GM12878 (cell line): ENCODE measurements around the gene SLC31A2. TPM values are rescaled to one million over a fixed set of nuclear protein-coding genes. Genes with fewer than 3 reads are reported as not detected.

ENCODE experiments used
- ATAC-seq: fragments of 200-7000 bp; cut with Tn5 transposase; 3 replicates; pipeline ENCODE4 v1.9.1; 2020; ENCODE audit warnings: mild to moderate bottlenecking, moderate library complexity
- BruUV-seq: library from RNA; stranded (reverse); fragments of 400-500 nt; replicated peaks from 2 replicates; lab custom pipeline; 2021; lab: Mats Ljungman, UMichigan
- CTCF ChIA-PET: fragments of 300-600 bp; sonication (Branson Sonifier 250); formaldehyde crosslinking; extraction: SDS; loops from one replicate; lab custom pipeline; 2021; ENCODE audit warnings: inconsistent platforms; lab: Yijun Ruan, JAX
- POLR2A ChIA-PET: fragments of 350-600 bp; formaldehyde crosslinking; extraction: SDS; loops from one replicate; lab custom pipeline; 2021; ENCODE audit warnings: inconsistent platforms; lab: Charles Lee
- RAD21 ChIA-PET: fragments of 300-600 bp; sonication (Branson Sonifier 250); formaldehyde crosslinking; loops from one replicate; lab custom pipeline; 2023; ENCODE audit warnings: antibody characterized with exemption; ENCODE audit not compliant: unreplicated experiment; lab: Charles Lee
- SMC1A ChIA-PET: fragments of 300-600 bp; sonication (Branson Sonifier 250); formaldehyde crosslinking; loops from one replicate; lab custom pipeline; 2023; ENCODE audit not compliant: unreplicated experiment, uncharacterized antibody; lab: Charles Lee
- DNase-seq: peaks from one replicate; pipeline ENCODE4 v3.0.0-alpha.2; 2011; ENCODE audit warnings: low read depth, low spot score
- FAIRE-seq: peaks from 3 replicates; lab custom pipeline; 2011; peaks lifted over from hg19 to GRCh38; lab: Jason Lieb, UNC
- H2AFZ ChIP-seq: 2 replicates; pipeline ENCODE4 v1.6.0; 2011; ENCODE audit warnings: low read depth, low read length, control low read depth; ENCODE audit not compliant: control insufficient read depth
- H3K27ac ChIP-seq: 2 replicates; pipeline ENCODE4 v1.5.1; 2011; ENCODE audit warnings: control low read depth; ENCODE audit not compliant: control insufficient read depth, insufficient read depth
- H3K27me3 ChIP-seq, 2 experiments: replicated peaks in 1 of 2; 2 replicates each; pipeline versions ENCODE4 v1.6.0 to v1.6.1; 2011; ENCODE audit warnings: low read length in 1 of 2; ENCODE audit not compliant: control insufficient read depth in 2 of 2, insufficient read depth in 2 of 2
- H3K36me3 ChIP-seq, 2 experiments: 2 replicates each; pipeline ENCODE4 v1.5.1; 2011; ENCODE audit warnings: low read length in 1 of 2; ENCODE audit not compliant: control insufficient read depth in 2 of 2, insufficient read depth in 2 of 2
- H3K4me1 ChIP-seq: 2 replicates; pipeline ENCODE4 v1.6.1; 2011; ENCODE audit warnings: mild to moderate bottlenecking, low read length, moderate library complexity, mixed read lengths; ENCODE audit not compliant: control insufficient read depth, insufficient read depth
- H3K4me2 ChIP-seq: 2 replicates; pipeline ENCODE4 v1.6.0; 2011; ENCODE audit warnings: control low read depth; ENCODE audit not compliant: control insufficient read depth, insufficient read depth
- H3K4me3 ChIP-seq: fragments of 200-600 bp; sonication (generic); 2 replicates; pipeline ENCODE4 v1.5.1; 2016
- H3K79me2 ChIP-seq: 2 replicates; pipeline ENCODE4 v1.6.0; 2011; ENCODE audit warnings: low read length; ENCODE audit not compliant: control insufficient read depth, insufficient read depth
- H3K9ac ChIP-seq: 2 replicates; pipeline ENCODE4 v1.8.0; 2011; ENCODE audit warnings: low read length, control low read depth, mixed read lengths; ENCODE audit not compliant: control insufficient read depth, insufficient read depth
- H3K9me3 ChIP-seq: replicated peaks from 3 replicates; pipeline ENCODE4 v1.5.1; 2011; ENCODE audit warnings: mild to moderate bottlenecking, low read length; ENCODE audit not compliant: control insufficient read depth, insufficient read depth
- H4K20me1 ChIP-seq: 2 replicates; pipeline ENCODE4 v1.6.0; 2011; ENCODE audit not compliant: control insufficient read depth, insufficient read depth
- BHLHE40 ChIP-seq, 2 experiments: fragments of 450-650 bp in 1 of 2; IDR thresholded peaks; 2 replicates each; pipeline ENCODE4 v1.6.1; 2011 to 2017; ENCODE audit warnings: low read depth in 2 of 2, borderline replicate concordance in 1 of 2, improper control_type of control experiment in 1 of 2, low read length in 1 of 2, mild to moderate bottlenecking in 1 of 2
- CBX5 ChIP-seq: sonication (generic); IDR thresholded peaks from 2 replicates; pipeline ENCODE4 v1.6.1; 2016; ENCODE audit warnings: low read depth, moderate library complexity, mild to moderate bottlenecking, inconsistent platforms
- CEBPB ChIP-seq, 2 experiments: fragments of 150-350 bp in 1 of 2; IDR thresholded peaks; 2 replicates each; pipeline ENCODE4 v1.6.1; 2012 to 2014; ENCODE audit warnings: low read depth in 2 of 2, low read length in 2 of 2, borderline replicate concordance in 1 of 2, inconsistent platforms in 1 of 2
- E4F1 ChIP-seq: fragments of 450-650 bp; IDR thresholded peaks from 2 replicates; pipeline ENCODE4 v1.6.1; 2018; ENCODE audit warnings: borderline replicate concordance, mild to moderate bottlenecking; ENCODE audit not compliant: partially characterized antibody
- HDAC2 ChIP-seq: fragments of 200-600 bp; sonication (generic); IDR thresholded peaks from 2 replicates; pipeline ENCODE4 v1.6.1; 2017
- MYB ChIP-seq: fragments of 150-350 bp; IDR thresholded peaks from 2 replicates; pipeline ENCODE4 v1.6.1; 2014; ENCODE audit warnings: mild to moderate bottlenecking, low read depth, low read length, borderline replicate concordance
- PAX5 ChIP-seq: IDR thresholded peaks from 2 replicates; pipeline ENCODE4 v1.6.1; 2011; ENCODE audit warnings: low read depth, low read length, borderline replicate concordance
- PAX8 ChIP-seq: fragments of 450-650 bp; IDR thresholded peaks from 2 replicates; pipeline ENCODE4 v1.6.1; 2017; ENCODE audit warnings: mild to moderate bottlenecking, moderate library complexity
- SIN3A ChIP-seq: IDR thresholded peaks from 2 replicates; pipeline ENCODE4 v1.6.1; 2012; ENCODE audit warnings: low read depth, low read length, improper control_type of control experiment
- SP1 ChIP-seq: IDR thresholded peaks from one replicate; pipeline ENCODE4 v1.6.1; 2011; ENCODE audit warnings: low read depth, low read length
- ZNF384 ChIP-seq: IDR thresholded peaks from 2 replicates; pipeline ENCODE4 v1.6.1; 2012; ENCODE audit warnings: low read depth, mild to moderate bottlenecking, low read length, improper control_type of control experiment, borderline replicate concordance
- WGBS: methylation state at CpG from one replicate; pipeline ENCODE4 v1.1.6; 2016; ENCODE audit warnings: low lambda C conversion rate; ENCODE audit not compliant: insufficient replicate concordance, insufficient coverage; ENCODE audit errors: missing lambda C conversion rate; 5-methylcytosine and 5-hydroxymethylcytosine counted together
- in situ Hi-C: fragments of 300-500 bp; cut with MboI; formaldehyde crosslinking; loops from 9 replicates; pipeline ENCODE4 v1.14.3; 2018; ENCODE audit warnings: mixed read lengths
- intact Hi-C: fragments of 100-400 bp; cut with micrococcal nuclease; formaldehyde crosslinking; loops from one replicate; pipeline ENCODE4 v1.14.2; 2022; ENCODE audit not compliant: unreplicated experiment
- polyA plus RNA-seq, 11 experiments: library from polyadenylated mRNA; depleted of rRNA in 4 of 11; unstranded in 6 of 11; stranded (reverse) in 5 of 11; fragments of >200 nt; fragmentation: Nextera tagmentation in 4 of 11; fragmentation: Illumina TruSeq in 1 of 11; extraction: Ambion mirVana in 4 of 11; extraction: Trizol in 1 of 11; gene quantifications; 1 replicate in 1 of 11; 2 replicates in 10 of 11; pipeline versions ENCODE4 v1.2.1 to v1.2.3, GENCODE V29; 2011 to 2016; ENCODE audit warnings: inconsistent platforms in 2 of 11, missing spikeins in 2 of 11, low read depth in 1 of 11
- total RNA-seq, 4 experiments: library from RNA; depleted of rRNA in 3 of 4; stranded (reverse); fragments of >200 nt in 3 of 4; fragmentation: Illumina TruSeq in 1 of 4; extraction: Trizol in 1 of 4; gene quantifications; 2 replicates each; pipeline versions ENCODE4 v1.2.1 to v1.2.3, GENCODE V29; 2013 to 2021

Gene SLC31A2
- total and polyA plus RNA-seq, 10 of the 15 experiments (the other 5 are each of a cell fraction or from before 2014, with no cell fraction given), result 0.09 to 1.9 (median 0.93) TPM

GRCh38 chr9:113168809-113169208 is 18.0 kb downstream of the SLC31A2 start:
- Histone ChIP-seq H3K9ac (no peak overlapping the region), H3K27ac (no peak overlapping the region), H3K4me1 (no peaks in the 10 kb centered on the region), H3K4me2 (no peak overlapping the region), H3K27me3 (no peaks in the 10 kb centered on the region), H3K36me3 (peaks cover 41 to 72% of the 10 kb centered on the region in 2 experiments), H3K4me3 (no peak overlapping the region), H4K20me1 (no peaks in the 10 kb centered on the region), H3K9me3 (no peaks in the 10 kb centered on the region), H3K79me2 (no peaks in the 10 kb centered on the region), H2AFZ (no peak overlapping the region)
- FAIRE-seq (no peak), DNase-seq (no peak), ATAC-seq (no peak)
- in situ Hi-C loops (no loop called here), intact Hi-C loops (loop anchor here (10.0 kb wide), 1 partner anchor 1734 kb away; no protein-coding TSS in a partner anchor)
- ChIA-PET POLR2A (interaction anchor here (0.7 kb wide), 1 partner anchor 13 kb away, joined by 3 read pairs; no protein-coding TSS in a partner anchor), SMC1A (no interaction called here), CTCF (no interaction called here), RAD21 (no interaction called here)
- WGBS, result 92% methylated on average over 5 of the region's 5 CpGs
- no peak for TF ChIP-seq BHLHE40 (IDR thresholded peaks at IDR 0.05; ENCODE audit: borderline replicate concordance in 1 of 2, low read depth in 2 of 2, low read length in 1 of 2)
- no peak for TF ChIP-seq CBX5
- no peak for TF ChIP-seq PAX5
- no peak for TF ChIP-seq SIN3A
- TF ChIP-seq E4F1, result no peak
- TF ChIP-seq ZNF384, result no peak
- TF ChIP-seq CEBPB (IDR thresholded peaks at IDR 0.05; ENCODE audit: borderline replicate concordance in 1 of 2, low read depth in 2 of 2, low read length in 2 of 2), result no peak
- TF ChIP-seq HDAC2, result no peak
- no peak for TF ChIP-seq MYB
- no peak for TF ChIP-seq PAX8
- TF ChIP-seq SP1, result no peak
- no TSS peak for BruUV-seq
